GM18498 (cell line): Measurements from ENCODE around the gene VMO1.

ENCODE experiments used
- ATAC-seq: cut with Tn5 transposase; IDR thresholded peaks from one replicate; pipeline ENCODE4 v1.9.1; 2021; ENCODE audit warnings: mild to moderate bottlenecking, moderate library complexity; ENCODE audit not compliant: unreplicated experiment

The VMO1 gene

DNA sequence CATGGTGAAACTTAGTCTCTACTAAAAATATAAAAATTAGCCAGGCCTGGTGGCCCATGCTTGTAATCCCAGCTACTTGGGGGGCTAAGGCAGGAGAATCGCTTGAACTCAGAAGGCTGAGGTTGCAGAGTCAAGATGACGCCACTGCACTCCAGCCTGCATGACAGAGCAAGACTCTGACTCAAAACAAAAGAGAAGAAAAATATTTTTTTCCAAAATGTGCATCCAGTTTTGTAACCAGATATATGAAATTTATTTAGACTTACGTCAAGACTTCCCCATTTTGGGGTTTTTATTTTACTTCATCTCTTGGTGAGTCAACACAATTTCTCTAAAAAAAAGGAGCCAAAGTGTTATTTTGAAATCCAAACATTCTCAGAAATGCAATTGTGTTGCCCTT lies 20.0 kb downstream of the VMO1 start:
- ATAC-seq, result no peak

- no peak for ATAC-seq
These were observed 21.6 kb downstream of the VMO1 start for GRCh38 chr17:4764595-4764994.

GRCh38 chr17:4759776-4760236 lies 26.4 kb downstream of the VMO1 start:
- ATAC-seq, result no peak

DNA sequence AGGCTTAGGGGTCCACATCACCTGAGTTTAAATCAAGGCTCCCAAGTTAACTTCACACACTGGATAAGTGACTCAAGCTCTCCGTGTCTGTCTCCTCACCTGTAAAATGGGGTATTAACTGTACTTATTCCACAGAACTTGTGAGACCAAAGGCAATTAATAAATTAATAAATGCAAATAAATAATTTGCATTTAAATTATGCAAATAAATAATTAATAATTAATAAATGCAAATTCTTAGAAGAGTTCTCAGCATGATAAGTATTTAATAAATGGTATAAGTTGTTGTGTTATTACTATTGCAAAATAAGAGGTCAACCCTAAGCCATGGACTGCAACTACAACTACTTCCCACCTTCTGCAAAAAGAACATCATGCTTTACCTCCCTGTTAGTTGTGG lies 32.8 kb downstream of the VMO1 start:
- no peak for ATAC-seq

- ATAC-seq, result no peak
These were observed 34.2 kb downstream of the VMO1 start for GRCh38 chr17:4751932-4752331.

- no peak for ATAC-seq
These were observed 35.6 kb downstream of the VMO1 start for GRCh38 chr17:4750606-4751005.

- no peak for ATAC-seq
These were observed 37.5 kb downstream of the VMO1 start for GRCh38 chr17:4748686-4749085.

GRCh38 chr17:4747847-4748246 lies 38.3 kb downstream of the VMO1 start:
- no peak for ATAC-seq

DNA sequence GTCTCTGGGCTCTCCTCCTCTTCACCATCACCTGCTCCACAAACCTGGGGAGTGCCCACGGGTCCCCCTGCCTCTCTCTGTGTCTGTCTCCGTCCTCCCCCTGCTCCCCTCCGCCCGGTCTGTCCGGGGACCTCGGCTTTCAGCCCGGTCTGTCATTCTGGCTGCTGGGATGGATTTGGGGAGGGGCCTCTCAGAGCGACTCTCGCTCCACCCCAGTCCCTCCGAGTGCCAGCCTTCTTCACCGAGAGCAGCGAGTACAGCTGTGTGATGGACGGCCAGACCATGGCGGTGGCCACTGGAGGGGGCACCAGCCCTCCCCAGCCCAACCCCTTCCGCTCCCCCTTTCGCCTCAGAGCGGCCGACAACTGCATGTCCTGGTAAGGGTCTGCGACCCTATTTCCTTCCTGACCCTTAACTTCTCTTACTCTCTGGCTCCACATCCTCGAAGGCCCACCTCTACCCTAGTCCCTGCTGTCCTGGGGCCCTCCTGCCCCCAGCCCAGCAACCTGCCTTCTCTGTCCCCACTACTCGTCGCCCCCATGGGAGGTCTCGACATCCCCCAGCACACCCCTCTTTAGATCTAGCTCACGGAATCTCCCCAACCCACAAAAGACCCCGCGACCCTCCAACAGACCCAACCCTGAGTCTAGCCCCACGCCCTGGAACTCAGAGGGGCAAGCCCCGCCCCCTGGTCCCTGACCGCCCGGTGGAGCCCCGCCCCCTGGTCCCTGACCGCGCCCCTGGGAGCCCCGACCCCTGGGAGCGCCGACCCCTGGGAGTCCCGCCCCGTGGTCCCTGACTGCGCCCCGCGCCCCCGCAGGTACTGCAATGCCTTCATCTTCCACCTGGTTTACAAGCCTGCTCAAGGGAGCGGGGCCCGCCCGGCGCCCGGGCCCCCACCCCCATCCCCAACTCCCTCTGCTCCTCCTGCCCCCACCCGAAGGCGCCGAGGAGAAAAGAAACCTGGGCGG lies 40.9 kb downstream of the VMO1 start:
- ATAC-seq, result no peak

DNA sequence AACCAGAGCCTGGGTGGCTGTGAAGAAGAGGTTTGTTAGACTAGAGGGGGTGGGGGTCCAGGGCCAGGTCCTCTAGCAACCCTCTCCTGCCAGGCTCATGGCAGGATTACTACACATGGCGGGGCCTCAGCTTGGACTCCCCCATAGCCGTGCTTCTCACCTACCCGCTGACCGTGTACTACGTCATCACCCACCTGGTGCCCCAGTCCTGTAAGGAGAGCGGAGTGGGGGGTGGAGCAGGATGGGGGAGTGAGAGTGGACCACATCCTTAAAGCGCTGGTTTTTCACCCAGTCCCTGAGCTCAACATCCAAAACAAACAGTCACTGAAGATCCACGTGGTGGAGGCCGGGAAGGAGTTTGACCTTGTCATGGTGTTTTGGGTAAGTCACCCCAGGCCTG lies 42.3 kb downstream of the VMO1 start:
- no peak for ATAC-seq

- ATAC-seq, result no peak
These were observed 42.9 kb downstream of the VMO1 start for GRCh38 chr17:4743216-4743615.

GRCh38 chr17:4742629-4743028 lies 43.5 kb downstream of the VMO1 start:
- no peak for ATAC-seq

- ATAC-seq, result no peak
These were observed 44.0 kb downstream of the VMO1 start for GRCh38 chr17:4742133-4742532.

DNA sequence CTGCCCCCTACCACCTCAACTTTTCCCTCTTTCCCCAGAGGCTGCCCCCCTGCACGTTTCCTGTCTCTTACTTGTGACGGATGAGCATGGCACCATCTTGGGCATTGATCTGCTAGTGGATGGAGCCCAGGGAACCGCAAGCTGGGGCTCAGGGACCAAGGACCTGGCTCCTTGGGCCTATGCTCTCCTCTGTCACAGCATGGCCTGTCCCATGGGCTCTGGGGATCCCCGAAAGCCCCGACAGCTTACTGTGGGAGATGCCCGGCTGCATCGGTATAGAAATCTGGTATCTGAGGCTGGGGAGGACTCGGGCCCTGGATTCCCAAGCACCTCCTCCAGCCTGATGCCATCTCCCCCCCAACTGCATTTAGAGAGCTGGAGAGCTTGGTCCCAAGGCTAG lies 44.6 kb downstream of the VMO1 start:
- no peak for ATAC-seq

DNA sequence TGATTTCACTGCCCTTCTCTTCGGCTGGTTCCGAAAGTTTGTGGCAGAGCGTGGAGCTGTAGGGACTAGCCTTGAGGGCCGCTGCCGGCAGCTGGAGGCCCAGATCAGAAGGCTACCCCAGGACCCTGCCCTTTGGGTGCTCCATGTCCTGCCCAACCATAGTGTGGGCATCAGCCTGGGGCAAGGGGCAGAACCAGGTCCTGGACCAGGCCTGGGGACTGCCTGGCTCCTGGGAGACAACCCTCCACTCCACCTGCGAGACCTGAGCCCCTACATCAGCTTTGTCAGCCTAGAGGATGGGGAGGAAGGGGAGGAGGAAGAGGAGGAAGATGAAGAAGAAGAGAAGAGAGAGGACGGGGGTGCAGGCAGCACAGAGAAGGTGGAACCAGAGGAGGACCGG lies 45.6 kb downstream of the VMO1 start:
- no peak for ATAC-seq

- no peak for ATAC-seq
These were observed 46.2 kb downstream of the VMO1 start for GRCh38 chr17:4740025-4740351.

- ATAC-seq, result peak; percentile 54
These were observed 46.8 kb downstream of the VMO1 start, which contains the start of the genes CXCL16 and ZMYND15 for GRCh38 chr17:4739122-4740024. CXCL16 (minus strand) TSS chr17:4739928; CDS start chr17:4739339, 589 bp downstream. ZMYND15 (plus strand) TSS chr17:4739833; CDS start chr17:4740549, 716 bp downstream.

GRCh38 chr17:4738136-4739121 lies 47.7 kb downstream of the VMO1 start:
- ATAC-seq, result no peak

DNA sequence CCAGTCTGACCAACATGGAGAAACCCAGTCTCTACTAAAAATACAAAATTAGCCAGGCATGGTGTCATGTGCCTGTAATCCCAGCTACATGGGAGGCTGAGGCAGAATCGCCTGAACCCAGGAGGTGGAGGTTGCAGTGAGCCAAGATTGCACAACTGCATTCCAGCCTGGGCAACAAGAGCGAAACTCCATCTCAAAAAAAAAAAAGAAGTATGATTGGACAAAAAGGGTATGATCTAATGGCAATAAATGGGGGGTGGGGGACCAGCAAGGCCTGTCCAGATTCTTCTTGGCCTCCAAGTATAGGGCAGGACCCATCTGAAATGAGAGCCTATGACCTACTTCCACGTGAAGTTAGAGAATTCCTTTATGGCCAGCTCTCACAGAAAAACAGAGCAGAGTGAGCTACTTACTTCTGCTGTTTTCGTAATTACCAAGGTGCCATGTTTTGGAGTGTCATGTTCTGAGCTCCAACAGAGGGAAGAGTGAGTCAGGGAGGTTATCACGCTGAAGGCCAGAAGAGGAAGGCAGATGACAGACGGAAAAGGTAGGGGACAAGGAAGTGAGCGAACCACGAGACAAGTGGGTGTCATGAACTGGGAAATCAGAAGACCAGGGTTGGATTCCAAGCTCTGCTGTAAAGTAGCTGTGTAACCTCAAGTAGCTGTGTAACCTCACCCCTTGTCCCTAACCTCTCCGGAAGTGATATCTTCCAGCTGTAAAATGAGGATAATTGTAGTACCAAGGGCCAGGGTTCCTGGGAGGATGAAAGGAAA lies 50.1 kb downstream of the VMO1 start:
- ATAC-seq, result no peak
